AG04450 (cell line): ENCODE results near the gene RUNX2. TPM values are rescaled to one million over a fixed set of nuclear protein-coding genes. Genes with fewer than 3 reads are reported as not detected.
A peak's percentile ranks its signal among the peaks of the same experiment; 100 is the strongest.

Source experiments
- CTCF ChIA-PET: fragments of 300-600, 350-600 bp; formaldehyde crosslinking; extraction: SDS; loops from one replicate; lab custom pipeline; 2022; ENCODE audit warnings: antibody characterized with exemption, inconsistent platforms; lab: Charles Lee
- POLR2A ChIA-PET: fragments of 350-600 bp; formaldehyde crosslinking; extraction: SDS; loops from one replicate; lab custom pipeline; 2021; ENCODE audit warnings: antibody characterized with exemption, inconsistent platforms; lab: Yijun Ruan, JAX
- DNase-seq: peaks from one replicate; pipeline ENCODE4 v3.0.0-alpha.2; 2011; ENCODE audit warnings: low read depth, low spot score
- H3K27ac ChIP-seq: one replicate; pipeline ENCODE4 v1.5.1; 2012; ENCODE audit warnings: low read depth, low read length, control low read depth
- H3K27me3 ChIP-seq: one replicate; pipeline ENCODE4 v1.6.0; 2012; ENCODE audit warnings: low read length; ENCODE audit not compliant: control insufficient read depth, insufficient read depth
- H3K4me3 ChIP-seq: 2 replicates; pipeline ENCODE4 v1.5.1; 2011; ENCODE audit warnings: mild to moderate bottlenecking, low read depth, low read length, control low read depth
- H3K9me3 ChIP-seq: 2 replicates; pipeline ENCODE4 v1.5.1; 2012; ENCODE audit warnings: low read length; ENCODE audit not compliant: control insufficient read depth, insufficient read depth
- CTCF ChIP-seq: IDR thresholded peaks from 2 replicates; pipeline ENCODE4 v1.5.1; 2011; ENCODE audit warnings: low read depth, low read length, control low read depth, inconsistent platforms
- polyA plus RNA-seq: library from polyadenylated mRNA; depleted of rRNA; stranded (reverse); fragments of >200 nt; gene quantifications from 2 replicates; pipeline ENCODE4 v1.2.3, GENCODE V29; 2011

The RUNX2 gene
- polyA plus RNA-seq, 1 experiment: 3.4 TPM

GRCh38 chr6:45424451-45424861, 96.3 kb downstream of the RUNX2 start:
- Histone ChIP-seq H3K27ac (no peak overlapping the region), H3K4me3 (peak overlapping the region; percentile 94), H3K9me3 (no peaks in the 10 kb centered on the region; the same call in 1 of the 2 replicates), H3K27me3 (no peaks in the 10 kb centered on the region)
- ChIA-PET CTCF (interaction anchor here (1.0 to 2.8 kb wide), 4 partner anchors 290 to 949 kb away, joined by 3 to 15 read pairs (median 3); no protein-coding TSS in a partner anchor), POLR2A (no interaction called here)
- TF ChIP-seq CTCF: no peak
- DNase-seq: no peak

- no peak for DNase-seq
- CTCF ChIA-PET: interaction anchor here (2.8 kb wide), 1 partner anchor 288 kb away, joined by 15 read pairs; no protein-coding TSS in a partner anchor
- no peaks in the 10 kb centered on the region; the same call in 1 of the 2 replicates for H3K9me3 ChIP-seq
- no peak overlapping the region for H3K27ac ChIP-seq
- no peak overlapping the region for H3K4me3 ChIP-seq
- POLR2A ChIA-PET: interaction anchor here (0.5 to 1.0 kb wide), 2 partner anchors 48 to 79 kb away, joined by 4 to 6 read pairs; no protein-coding TSS in a partner anchor
- H3K27me3 ChIP-seq: no peaks in the 10 kb centered on the region
- TF ChIP-seq CTCF: no peak
Observed at GRCh38 chr6:45426251-45426650, 98.1 kb downstream of the RUNX2 start.

DNA sequence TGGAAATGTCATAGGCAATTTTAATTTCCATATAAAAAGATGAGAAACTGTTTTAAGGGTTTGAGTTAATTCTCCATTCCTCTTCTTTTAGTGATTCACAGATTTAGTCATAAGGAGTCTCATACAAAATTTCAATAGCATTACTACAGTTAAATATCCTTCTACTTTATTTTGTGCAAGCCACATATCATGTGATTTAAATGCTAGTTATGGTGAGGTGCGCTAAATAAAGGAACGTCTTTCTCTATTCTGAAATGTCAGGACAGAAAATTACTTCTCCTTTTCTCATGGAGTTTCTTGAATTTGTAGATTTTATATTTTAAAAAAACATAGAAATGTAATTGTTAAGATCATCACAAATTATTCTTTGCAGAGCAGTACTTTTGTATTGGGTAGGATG, 99.6 kb downstream of the RUNX2 start:
- no peak for DNase-seq
- CTCF ChIA-PET: interaction anchor here (1.5 kb wide), 2 partner anchors 287 to 797 kb away, joined by 4 to 7 read pairs; no protein-coding TSS in a partner anchor
- no peak for TF ChIP-seq CTCF

DNA sequence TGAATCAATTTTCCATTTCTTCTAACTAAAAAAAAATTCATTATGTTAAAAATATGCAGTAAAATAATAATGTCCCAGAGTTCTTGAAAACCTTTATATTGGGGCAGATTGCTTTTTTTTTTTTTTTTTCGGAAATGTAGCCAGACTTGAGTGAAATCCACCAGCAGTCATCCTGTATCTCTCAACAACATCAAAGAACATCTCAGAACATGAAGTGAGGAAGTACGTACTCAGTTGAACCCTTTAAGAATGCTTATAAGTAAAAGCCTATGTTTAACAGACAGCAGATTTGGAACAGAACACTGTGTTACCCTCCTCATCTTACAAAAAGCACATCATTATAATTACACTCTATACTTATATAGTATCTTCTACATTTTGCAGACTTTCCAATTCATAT, 100.6 kb downstream of the RUNX2 start:
- Histone ChIP-seq H3K27ac (no peak overlapping the region), H3K9me3 (no peaks in the 10 kb centered on the region; the same call in 1 of the 2 replicates), H3K27me3 (no peaks in the 10 kb centered on the region), H3K4me3 (no peak overlapping the region)
- POLR2A ChIA-PET: no interaction called here
- CTCF ChIA-PET: interaction anchor here (0.6 to 1.5 kb wide), 9 partner anchors 168 to 966 kb away, joined by 4 to 7 read pairs (median 5); no protein-coding TSS in a partner anchor
- no peak for TF ChIP-seq CTCF
- DNase-seq: no peak

More for the DNA sequence above, 99.6 kb downstream of the RUNX2 start:
- Histone ChIP-seq H3K4me3 (no peak overlapping the region), H3K27me3 (no peaks in the 10 kb centered on the region), H3K9me3 (no peaks in the 10 kb centered on the region; the same call in 1 of the 2 replicates), H3K27ac (no peak overlapping the region)
- POLR2A ChIA-PET: no interaction called here

DNA sequence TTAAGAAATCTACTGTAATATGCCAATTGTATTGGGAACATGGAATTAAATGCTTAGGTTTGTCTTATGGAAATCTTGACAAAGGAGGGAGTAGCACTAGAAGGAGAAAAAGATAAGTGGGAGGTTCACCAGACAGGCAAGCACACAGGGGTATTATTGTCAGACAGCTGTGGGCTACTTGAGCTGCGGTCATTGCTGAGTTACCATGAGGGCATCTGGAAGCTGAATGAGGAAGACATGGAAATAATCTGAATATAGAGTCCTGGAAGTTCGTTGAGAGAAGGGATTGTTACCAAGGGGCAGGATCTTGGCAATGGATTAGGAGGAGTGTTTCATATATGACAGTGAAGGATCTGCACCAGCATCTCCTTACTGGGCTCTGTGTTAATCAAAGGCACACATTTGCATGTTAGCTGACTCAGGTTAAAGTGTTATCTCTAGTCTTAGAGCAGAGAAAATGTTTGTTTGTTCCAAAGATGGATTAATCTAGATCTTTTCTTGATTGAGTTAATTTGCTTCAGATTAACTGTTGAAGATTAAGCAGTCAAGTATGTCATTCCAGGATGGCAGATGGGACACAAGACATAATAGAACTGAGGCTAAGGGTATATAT, 102.6 kb downstream of the RUNX2 start:
- H3K27ac ChIP-seq: no peak overlapping the region
- no peak for TF ChIP-seq CTCF
- POLR2A ChIA-PET: no interaction called here

More for the DNA sequence above, 102.6 kb downstream of the RUNX2 start:
- Histone ChIP-seq H3K27me3 (no peaks in the 10 kb centered on the region), H3K4me3 (no peak overlapping the region), H3K9me3 (no peaks in the 10 kb centered on the region)
- DNase-seq: no peak
- CTCF ChIA-PET: no interaction called here
